ENCODE data around the gene MAST2. TPM values are rescaled to one million over a fixed set of nuclear protein-coding genes. Genes with fewer than 3 reads are reported as not detected.
"Not testable (repeated sequence)": the region's sequence is repeated elsewhere in the genome, so short reads cannot be mapped to it uniquely, and the experiment has no call there.

Gene MAST2
- total RNA-seq, 1 experiment from 2014 or later, result 37.2 TPM

DNA sequence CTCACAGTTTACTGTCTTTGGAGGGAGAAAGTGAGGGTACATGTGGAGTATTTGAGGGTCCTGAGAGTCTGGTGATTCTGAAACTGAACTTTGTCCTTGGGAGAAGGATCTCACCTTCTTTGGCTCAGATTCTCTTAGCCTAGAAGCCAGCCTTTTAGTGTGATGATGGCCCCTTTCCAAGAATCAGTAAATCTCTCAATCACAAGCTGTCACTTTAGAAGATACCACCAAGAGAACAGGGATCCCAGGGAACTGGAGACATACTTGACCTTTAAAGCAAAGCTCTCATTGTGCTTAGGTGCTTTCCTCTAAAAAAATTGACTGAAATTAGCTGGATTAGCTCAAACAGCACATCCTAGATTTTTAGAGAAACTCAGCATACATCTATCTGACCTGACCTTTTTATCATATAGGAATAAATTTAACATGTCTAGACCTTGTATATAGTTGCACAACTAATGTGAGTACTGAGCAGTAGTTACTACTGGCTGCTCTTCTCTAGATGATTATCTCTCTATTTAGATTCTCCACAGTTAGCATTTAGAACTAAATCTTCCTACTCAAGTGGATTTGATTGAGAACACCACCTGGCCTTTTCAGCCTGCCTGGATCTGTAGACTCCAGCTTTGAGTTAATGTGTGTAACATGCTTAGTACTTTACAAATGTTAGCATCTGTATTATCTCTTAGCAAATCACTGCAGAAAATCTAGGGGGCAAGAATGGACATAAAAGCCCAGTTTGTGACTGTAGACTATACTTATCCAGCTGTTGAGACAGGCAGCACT, 157.7 kb downstream of the MAST2 start (continued):
- TF ChIP-seq ZNF425 (CRISPR knock-in tag; conservative IDR thresholded peaks at IDR 0.05) (no peak), TEAD4 (CRISPR knock-in tag; IDR thresholded peaks at IDR 0.05) (no peak), FOXP4 (CRISPR knock-in tag; IDR thresholded peaks at IDR 0.05) (no peak), ZBTB21 (CRISPR knock-in tag; IDR thresholded peaks at IDR 0.05; ENCODE audit: borderline replicate concordance) (no peak), CREB1 (CRISPR knock-in tag; IDR thresholded peaks at IDR 0.05) (no peak), FOXK1 (CRISPR knock-in tag; IDR thresholded peaks at IDR 0.05) (no peak), ATF2 (CRISPR knock-in tag; IDR thresholded peaks at IDR 0.05; ENCODE audit: borderline replicate concordance, low read depth) (no peak), USF1 (CRISPR knock-in tag; IDR thresholded peaks at IDR 0.05) (no peak), ZNF232 (CRISPR knock-in tag; IDR thresholded peaks at IDR 0.05) (no peak), E2F4 (CRISPR knock-in tag; IDR thresholded peaks at IDR 0.05; ENCODE audit: borderline replicate concordance, low read depth) (no peak), ZNF219 (CRISPR knock-in tag; IDR thresholded peaks at IDR 0.05; ENCODE audit: borderline replicate concordance) (no peak), SMAD4 (CRISPR knock-in tag; IDR thresholded peaks at IDR 0.05) (no peak), ESRRA (CRISPR knock-in tag; IDR thresholded peaks at IDR 0.05; ENCODE audit: borderline replicate concordance) (no peak), MYBL2 (CRISPR knock-in tag; IDR thresholded peaks at IDR 0.05) (no peak)
- TF ChIP-seq, protein P1, sequence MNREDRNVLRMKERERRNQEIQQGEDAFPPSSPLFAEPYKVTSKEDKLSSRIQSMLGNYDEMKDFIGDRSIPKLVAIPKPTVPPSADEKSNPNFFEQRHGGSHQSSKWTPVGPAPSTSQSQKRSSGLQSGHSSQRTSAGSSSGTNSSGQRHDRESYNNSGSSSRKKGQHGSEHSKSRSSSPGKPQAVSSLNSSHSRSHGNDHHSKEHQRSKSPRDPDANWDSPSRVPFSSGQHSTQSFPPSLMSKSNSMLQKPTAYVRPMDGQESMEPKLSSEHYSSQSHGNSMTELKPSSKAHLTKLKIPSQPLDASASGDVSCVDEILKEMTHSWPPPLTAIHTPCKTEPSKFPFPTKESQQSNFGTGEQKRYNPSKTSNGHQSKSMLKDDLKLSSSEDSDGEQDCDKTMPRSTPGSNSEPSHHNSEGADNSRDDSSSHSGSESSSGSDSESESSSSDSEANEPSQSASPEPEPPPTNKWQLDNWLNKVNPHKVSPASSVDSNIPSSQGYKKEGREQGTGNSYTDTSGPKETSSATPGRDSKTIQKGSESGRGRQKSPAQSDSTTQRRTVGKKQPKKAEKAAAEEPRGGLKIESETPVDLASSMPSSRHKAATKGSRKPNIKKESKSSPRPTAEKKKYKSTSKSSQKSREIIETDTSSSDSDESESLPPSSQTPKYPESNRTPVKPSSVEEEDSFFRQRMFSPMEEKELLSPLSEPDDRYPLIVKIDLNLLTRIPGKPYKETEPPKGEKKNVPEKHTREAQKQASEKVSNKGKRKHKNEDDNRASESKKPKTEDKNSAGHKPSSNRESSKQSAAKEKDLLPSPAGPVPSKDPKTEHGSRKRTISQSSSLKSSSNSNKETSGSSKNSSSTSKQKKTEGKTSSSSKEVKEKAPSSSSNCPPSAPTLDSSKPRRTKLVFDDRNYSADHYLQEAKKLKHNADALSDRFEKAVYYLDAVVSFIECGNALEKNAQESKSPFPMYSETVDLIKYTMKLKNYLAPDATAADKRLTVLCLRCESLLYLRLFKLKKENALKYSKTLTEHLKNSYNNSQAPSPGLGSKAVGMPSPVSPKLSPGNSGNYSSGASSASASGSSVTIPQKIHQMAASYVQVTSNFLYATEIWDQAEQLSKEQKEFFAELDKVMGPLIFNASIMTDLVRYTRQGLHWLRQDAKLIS (CRISPR knock-in tag; IDR thresholded peaks at IDR 0.05; ENCODE audit: borderline replicate concordance), result no peak

DNA sequence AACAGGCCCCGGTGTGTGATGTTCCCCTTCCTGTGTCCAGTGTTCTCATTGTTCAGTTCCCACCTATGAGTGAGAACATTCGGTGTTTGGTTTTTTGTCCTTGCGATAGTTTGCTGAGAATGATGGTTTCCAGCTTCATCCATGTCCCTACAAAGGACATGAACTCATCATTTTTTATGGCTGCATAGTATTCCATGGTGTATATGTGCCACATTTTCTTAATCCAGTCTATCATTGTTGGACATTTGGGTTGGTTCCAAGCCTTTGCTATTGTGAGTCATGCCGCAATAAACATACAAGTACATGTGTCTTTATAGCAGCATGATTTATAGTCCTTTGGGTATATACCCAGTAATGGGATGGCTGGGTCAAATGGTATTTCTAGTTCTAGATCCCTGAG, 158.5 kb downstream of the MAST2 start:
- H3K27ac Mint-ChIP-seq; H3K27me3 Mint-ChIP-seq (ENCODE audit: low read depth); H3K9me3 Mint-ChIP-seq; CTCF ChIA-PET; DNase-seq (ENCODE audit: low spot score); ATAC-seq; H3K4me3 Mint-ChIP-seq; POLR2A ChIA-PET: not testable (repeated sequence)
- H3K4me1 Mint-ChIP-seq, result peaks cover 17% of the 10 kb centered on the region
- H3K36me3 Mint-ChIP-seq, result peaks cover 31% of the 10 kb centered on the region
